WERI-Rb-1 (cell line): ENCODE measurements around the gene SPATA21.

Source experiments
- DNase-seq: peaks from one replicate; pipeline ENCODE4 v3.0.0-alpha.2; 2020
- H3K27ac ChIP-seq: fragments of 250-450 bp; sonication (Bioruptor Pico); 2 replicates; pipeline ENCODE4 v1.5.1; 2020; ENCODE audit warnings: mild to moderate bottlenecking, moderate library complexity
- H3K27me3 ChIP-seq: fragments of 250-450 bp; sonication (Bioruptor Pico); 2 replicates; pipeline ENCODE4 v1.5.1; 2021; ENCODE audit warnings: mild to moderate bottlenecking, low read depth, moderate library complexity; ENCODE audit not compliant: insufficient read depth, severe bottlenecking
- H3K36me3 ChIP-seq: fragments of 250-450 bp; sonication (Bioruptor Pico); 2 replicates; pipeline ENCODE4 v1.5.1; 2020; ENCODE audit warnings: mild to moderate bottlenecking, moderate library complexity
- H3K4me3 ChIP-seq: 2 replicates; pipeline ENCODE4 v1.5.1; 2011; ENCODE audit warnings: low read depth, mild to moderate bottlenecking, control low read depth, low read length
- H3K9me3 ChIP-seq: fragments of 250-450 bp; sonication (Bioruptor Pico); 2 replicates; pipeline ENCODE4 v1.5.1; 2021; ENCODE audit warnings: mild to moderate bottlenecking, moderate library complexity; ENCODE audit not compliant: severe bottlenecking
- TF ChIP-seq, protein P1 (sequence below): IDR thresholded peaks from 2 replicates; pipeline ENCODE4 v1.5.1; 2011; ENCODE audit warnings: low read depth, mild to moderate bottlenecking, control low read depth, inconsistent platforms, low read length

SPATA21 gene

DNA sequence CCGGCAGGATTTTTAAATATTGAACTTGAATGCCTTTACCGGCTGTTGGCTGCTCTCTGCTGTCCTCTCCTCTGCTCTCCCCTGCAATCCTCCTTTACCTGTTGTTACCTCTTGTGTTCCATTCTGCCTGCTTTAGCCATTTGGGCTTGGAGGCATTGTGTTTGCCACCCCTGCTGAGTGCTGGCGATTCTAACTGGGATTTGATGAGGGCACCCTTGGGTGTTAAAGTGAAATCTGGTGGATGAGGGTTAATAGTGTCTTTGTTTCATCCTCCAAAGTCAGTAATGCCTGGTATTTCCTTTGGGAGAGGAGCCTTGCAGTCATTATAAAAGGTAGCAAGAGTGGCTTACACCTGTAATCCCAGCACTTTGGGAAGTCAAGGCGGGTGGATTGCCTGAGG lies 60.3 kb downstream of the SPATA21 start:
- TF ChIP-seq, protein P1, sequence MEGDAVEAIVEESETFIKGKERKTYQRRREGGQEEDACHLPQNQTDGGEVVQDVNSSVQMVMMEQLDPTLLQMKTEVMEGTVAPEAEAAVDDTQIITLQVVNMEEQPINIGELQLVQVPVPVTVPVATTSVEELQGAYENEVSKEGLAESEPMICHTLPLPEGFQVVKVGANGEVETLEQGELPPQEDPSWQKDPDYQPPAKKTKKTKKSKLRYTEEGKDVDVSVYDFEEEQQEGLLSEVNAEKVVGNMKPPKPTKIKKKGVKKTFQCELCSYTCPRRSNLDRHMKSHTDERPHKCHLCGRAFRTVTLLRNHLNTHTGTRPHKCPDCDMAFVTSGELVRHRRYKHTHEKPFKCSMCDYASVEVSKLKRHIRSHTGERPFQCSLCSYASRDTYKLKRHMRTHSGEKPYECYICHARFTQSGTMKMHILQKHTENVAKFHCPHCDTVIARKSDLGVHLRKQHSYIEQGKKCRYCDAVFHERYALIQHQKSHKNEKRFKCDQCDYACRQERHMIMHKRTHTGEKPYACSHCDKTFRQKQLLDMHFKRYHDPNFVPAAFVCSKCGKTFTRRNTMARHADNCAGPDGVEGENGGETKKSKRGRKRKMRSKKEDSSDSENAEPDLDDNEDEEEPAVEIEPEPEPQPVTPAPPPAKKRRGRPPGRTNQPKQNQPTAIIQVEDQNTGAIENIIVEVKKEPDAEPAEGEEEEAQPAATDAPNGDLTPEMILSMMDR = no peak
- Histone ChIP-seq H3K27ac (no peak overlapping the region), H3K36me3 (peaks cover 13% of the 10 kb centered on the region), H3K4me3 (no peak overlapping the region), H3K27me3 (no peaks in the 10 kb centered on the region), H3K9me3 (no peaks in the 10 kb centered on the region)
- no peak for DNase-seq

DNA sequence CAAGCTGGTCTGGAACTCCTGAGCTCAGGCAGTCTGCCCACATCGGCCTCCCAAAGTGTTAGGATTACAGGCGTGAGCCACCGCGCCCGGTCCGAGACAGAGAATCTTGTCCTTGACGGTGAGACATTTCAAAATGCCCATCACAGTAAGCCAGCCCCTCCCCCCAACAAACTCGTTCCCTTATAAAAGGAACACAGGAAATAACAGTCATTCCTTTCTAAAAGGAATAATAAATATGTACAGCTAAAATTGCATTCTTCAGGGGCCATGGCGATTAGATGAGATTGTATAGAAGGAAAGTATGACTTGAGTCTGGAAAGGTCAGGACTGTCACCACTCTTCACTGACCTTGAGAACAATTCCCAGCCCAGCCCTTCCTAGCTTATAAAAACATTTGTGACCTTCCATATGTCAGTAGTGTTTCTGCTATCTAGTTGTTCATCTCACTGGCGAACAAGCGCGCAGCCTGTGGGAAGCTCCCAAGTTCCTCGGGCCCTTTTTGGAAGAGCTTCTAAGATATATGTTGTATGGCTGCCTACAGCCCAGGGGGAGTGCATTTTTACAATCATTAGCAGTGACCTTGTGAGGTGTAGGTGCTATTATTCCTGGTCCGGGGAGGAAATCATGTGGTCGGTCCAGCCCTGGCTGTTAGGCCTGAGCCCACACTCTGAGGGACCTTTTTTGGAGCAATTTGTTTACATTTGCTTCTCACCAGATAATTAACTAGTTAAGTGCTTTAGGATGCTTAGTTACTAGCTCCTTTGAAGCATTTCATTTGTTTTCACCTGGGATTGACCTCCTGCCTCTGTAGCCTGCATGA lies 61.5 kb downstream of the SPATA21 start:
- peaks cover 13% of the 10 kb centered on the region for H3K36me3 ChIP-seq
- no peak overlapping the region for H3K27ac ChIP-seq
- DNase-seq = no peak
- TF ChIP-seq, protein P1 = no peak
- H3K27me3 ChIP-seq = no peaks in the 10 kb centered on the region
- H3K4me3 ChIP-seq = no peak overlapping the region
- no peaks in the 10 kb centered on the region for H3K9me3 ChIP-seq

DNA sequence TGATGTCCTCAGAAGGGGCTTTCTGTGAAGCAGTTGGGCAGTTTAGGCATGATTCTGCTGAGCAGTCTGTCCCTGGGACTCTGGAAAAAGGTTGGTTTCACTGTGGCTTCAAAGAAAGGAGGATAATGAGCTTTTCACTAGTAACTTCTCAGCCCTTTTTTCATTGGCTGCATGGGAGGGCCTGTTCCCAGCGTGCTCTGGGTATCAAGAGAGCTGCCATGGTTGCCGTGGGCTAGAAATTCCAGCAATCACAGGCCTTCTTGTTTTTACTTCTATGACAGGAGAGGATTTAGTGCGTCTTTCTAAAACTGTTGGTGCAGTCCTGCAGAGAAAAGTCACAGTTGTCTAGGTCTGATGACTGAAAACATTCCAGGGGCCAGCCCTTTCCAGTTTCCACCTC lies 63.0 kb downstream of the SPATA21 start:
- H3K4me3 ChIP-seq = no peak overlapping the region
- TF ChIP-seq, protein P1 = no peak
- H3K27me3 ChIP-seq = no peaks in the 10 kb centered on the region
- H3K27ac ChIP-seq = no peak overlapping the region
- peaks cover 13% of the 10 kb centered on the region for H3K36me3 ChIP-seq
- H3K9me3 ChIP-seq = no peaks in the 10 kb centered on the region
- DNase-seq = no peak

DNA sequence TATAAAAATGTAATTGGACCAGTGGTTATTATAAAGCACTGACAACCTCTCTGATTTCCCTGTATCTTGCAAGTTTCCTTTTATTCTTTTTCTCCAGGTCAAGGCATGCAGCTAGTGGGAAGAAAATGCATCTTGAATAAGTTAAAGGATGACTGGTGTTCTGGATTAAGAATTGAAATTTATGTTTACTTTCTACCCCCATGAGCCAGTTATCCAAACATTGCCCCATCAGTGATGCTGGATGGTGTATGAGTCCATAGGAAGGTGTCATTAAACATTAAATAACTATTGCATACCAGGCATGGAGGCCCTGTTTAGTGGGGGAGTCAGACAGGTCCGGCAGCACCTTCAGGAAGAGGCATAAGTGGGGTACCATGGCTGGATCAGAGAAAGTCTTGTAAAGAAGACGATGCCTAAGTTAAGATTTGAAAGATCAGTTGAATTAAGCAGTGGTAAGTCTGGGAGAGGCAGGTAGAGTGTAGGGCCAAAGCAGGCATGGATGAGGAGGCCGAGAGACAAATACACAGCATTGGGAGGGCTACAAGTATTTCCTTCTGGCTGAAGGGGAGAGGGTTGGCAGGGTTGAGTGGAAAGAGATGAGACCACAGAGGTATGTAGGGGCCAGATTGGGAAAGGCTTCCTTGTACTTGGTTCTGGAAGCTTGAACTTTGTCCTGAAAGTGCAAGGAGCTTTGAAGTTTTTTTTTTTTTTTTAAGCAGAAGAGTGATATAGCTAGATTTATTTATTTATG lies 64.5 kb downstream of the SPATA21 start:
- DNase-seq = no peak
- Histone ChIP-seq H3K27me3 (no peaks in the 10 kb centered on the region), H3K36me3 (peaks cover 13% of the 10 kb centered on the region), H3K4me3 (no peak overlapping the region), H3K27ac (no peak overlapping the region), H3K9me3 (no peaks in the 10 kb centered on the region)
- TF ChIP-seq, protein P1 = no peak

DNA sequence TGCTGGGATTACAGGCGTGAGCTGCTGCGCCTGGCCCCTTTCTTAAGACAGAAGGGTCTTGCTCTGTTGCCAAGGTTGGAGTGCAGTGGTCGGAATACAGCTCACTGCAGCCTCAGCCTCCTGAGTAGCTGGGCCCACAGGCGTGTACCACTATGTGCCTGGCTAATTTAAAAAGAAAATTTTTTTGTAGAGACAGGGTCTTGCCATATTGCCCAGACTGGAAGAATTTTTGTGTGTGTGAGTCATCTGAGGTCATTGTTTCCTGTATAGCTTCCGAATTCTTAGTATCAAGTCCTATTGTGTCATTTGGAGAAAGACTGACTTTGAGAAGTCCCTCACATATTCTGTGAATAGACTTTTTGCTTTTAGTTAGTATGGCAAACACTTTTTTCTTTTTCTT lies 65.5 kb downstream of the SPATA21 start:
- Histone ChIP-seq H3K4me3 (no peak overlapping the region), H3K27ac (no peak overlapping the region), H3K36me3 (peaks cover 19% of the 10 kb centered on the region)

More for the DNA sequence above, 65.5 kb downstream of the SPATA21 start:
- DNase-seq = no peak
- Histone ChIP-seq H3K27me3 (no peaks in the 10 kb centered on the region), H3K9me3 (no peaks in the 10 kb centered on the region)
- TF ChIP-seq, protein P1 = no peak
